IMR-90 (cell line): ENCODE results near the gene ARL6IP5. TPM values are rescaled to one million over a fixed set of nuclear protein-coding genes. Genes with fewer than 3 reads are reported as not detected.

Experiments used
- ATAC-seq: fragments of 200-7000 bp; cut with Tn5 transposase; 2 replicates; pipeline ENCODE4 v1.9.1; 2020; ENCODE audit warnings: low read depth, mild to moderate bottlenecking, moderate library complexity
- BruUV-seq: library from RNA; stranded (reverse); fragments of 400-500 nt; replicated peaks from 2 replicates; lab custom pipeline; 2021; lab: Mats Ljungman, UMichigan
- CTCF ChIA-PET: fragments of 300-600 bp; formaldehyde crosslinking; extraction: SDS; loops from one replicate; lab custom pipeline; 2021; ENCODE audit warnings: antibody characterized with exemption; lab: Yijun Ruan, JAX
- POLR2A ChIA-PET: fragments of 300-600 bp; sonication (Branson Sonifier 250); formaldehyde crosslinking; loops from one replicate; lab custom pipeline; 2022; ENCODE audit warnings: antibody characterized with exemption; ENCODE audit not compliant: unreplicated experiment; lab: Charles Lee
- DNase-seq: peaks from one replicate; pipeline ENCODE4 v3.0.0; 2013
- H2AFZ ChIP-seq: replicated peaks from 2 replicates; pipeline ENCODE3; 2013; ENCODE audit warnings: low read length, mild to moderate bottlenecking; ENCODE audit not compliant: poor library complexity
- H2AK5ac ChIP-seq: 2 replicates; pipeline ENCODE4 v1.6.1; 2013; ENCODE audit warnings: low read depth, low read length, inconsistent platforms
- H2AK9ac ChIP-seq: replicated peaks from 2 replicates; pipeline ENCODE3; 2013; ENCODE audit warnings: mild to moderate bottlenecking, low read depth, low read length, moderate library complexity; ENCODE audit not compliant: poor library complexity
- H2BK120ac ChIP-seq: 2 replicates; pipeline ENCODE4 v1.6.1; 2013; ENCODE audit warnings: low read depth, low read length, inconsistent platforms
- H2BK15ac ChIP-seq: 3 replicates; pipeline ENCODE4 v1.6.1; 2013; ENCODE audit warnings: low read depth, low read length, inconsistent platforms
- H2BK20ac ChIP-seq: 2 replicates; pipeline ENCODE4 v1.6.1; 2013; ENCODE audit warnings: low read depth, mild to moderate bottlenecking, inconsistent platforms, low read length, moderate library complexity
- H2BK5ac ChIP-seq: 2 replicates; pipeline ENCODE4 v1.6.1; 2013; ENCODE audit warnings: mild to moderate bottlenecking, low read depth, low read length, inconsistent platforms; ENCODE audit not compliant: poor library complexity, severe bottlenecking
- H3K14ac ChIP-seq: replicated peaks from 2 replicates; pipeline ENCODE4 v1.6.1; 2013; ENCODE audit warnings: low read depth, low read length, inconsistent platforms
- H3K18ac ChIP-seq: 2 replicates; pipeline ENCODE4 v1.6.1; 2013; ENCODE audit warnings: low read depth, low read length, control low read depth
- H3K23ac ChIP-seq: 2 replicates; pipeline ENCODE4 v1.6.1; 2013; ENCODE audit warnings: low read depth, low read length, inconsistent platforms
- H3K27ac ChIP-seq: 2 replicates; pipeline ENCODE4 v1.5.1; 2013; ENCODE audit warnings: mild to moderate bottlenecking, control low read depth, low read length; ENCODE audit not compliant: insufficient read depth
- H3K27me3 ChIP-seq: 2 replicates; pipeline ENCODE4 v1.6.1; 2013; ENCODE audit warnings: low read length; ENCODE audit not compliant: control insufficient read depth, insufficient read depth
- H3K36me3 ChIP-seq: 2 replicates; pipeline ENCODE4 v1.6.1; 2013; ENCODE audit warnings: low read length, mixed read lengths; ENCODE audit not compliant: control insufficient read depth, insufficient read depth
- H3K4ac ChIP-seq: 2 replicates; pipeline ENCODE4 v1.6.1; 2013; ENCODE audit warnings: low read depth, low read length, inconsistent platforms
- H3K4me1 ChIP-seq: 2 replicates; pipeline ENCODE4 v1.6.1; 2013; ENCODE audit warnings: low read length, mixed read lengths; ENCODE audit not compliant: control insufficient read depth, insufficient read depth
- H3K4me2 ChIP-seq: 2 replicates; pipeline ENCODE4 v1.6.1; 2013; ENCODE audit warnings: low read depth, mild to moderate bottlenecking, control low read depth, low read length, moderate library complexity
- H3K4me3 ChIP-seq: 2 replicates; pipeline ENCODE4 v1.5.1; 2013; ENCODE audit warnings: low read depth, mild to moderate bottlenecking, control low read depth, low read length, moderate library complexity; ENCODE audit not compliant: insufficient read depth
- H3K56ac ChIP-seq: 2 replicates; pipeline ENCODE4 v1.6.1; 2013; ENCODE audit warnings: low read length, inconsistent platforms; ENCODE audit not compliant: insufficient read depth; ENCODE audit errors: extremely low read depth
- H3K79me1 ChIP-seq, 2 experiments: 2 replicates each; pipeline ENCODE4 v1.6.1; 2013; ENCODE audit warnings: low read length in 2 of 2, inconsistent platforms in 1 of 2, low read depth in 1 of 2
- H3K9ac ChIP-seq: 2 replicates; pipeline ENCODE4 v1.6.1; 2013; ENCODE audit warnings: low read depth, low read length, control low read depth
- H3K9me1 ChIP-seq: 2 replicates; pipeline ENCODE4 v1.6.1; 2013; ENCODE audit warnings: low read length, inconsistent platforms; ENCODE audit not compliant: insufficient read depth
- H3K9me3 ChIP-seq: 2 replicates; pipeline ENCODE4 v1.6.1; 2013; ENCODE audit warnings: low read length; ENCODE audit not compliant: control insufficient read depth, insufficient read depth
- H4K20me1 ChIP-seq: 2 replicates; pipeline ENCODE4 v1.6.1; 2013; ENCODE audit warnings: low read length, inconsistent platforms; ENCODE audit not compliant: insufficient read depth
- H4K5ac ChIP-seq: 2 replicates; pipeline ENCODE4 v1.6.1; 2013; ENCODE audit warnings: mild to moderate bottlenecking, low read depth, low read length, control low read depth
- H4K8ac ChIP-seq, 2 experiments: 2 replicates each; pipeline ENCODE4 v1.6.1; 2013; ENCODE audit warnings: low read depth in 2 of 2, low read length in 2 of 2, control low read depth in 1 of 2, inconsistent platforms in 1 of 2
- H4K91ac ChIP-seq: 2 replicates; pipeline ENCODE4 v1.6.1; 2013; ENCODE audit warnings: low read depth, low read length, inconsistent platforms; ENCODE audit not compliant: insufficient read depth
- RAD21 ChIP-seq: IDR thresholded peaks from 2 replicates; pipeline ENCODE4 v1.6.1; 2012; ENCODE audit warnings: low read length, improper control_type of control experiment
- WGBS, 2 experiments: methylation state at CpG; one replicate each; pipeline versions ENCODE4 v1.1.5 to v1.1.7; 2013; ENCODE audit warnings: missing lambda C conversion rate in 2 of 2; ENCODE audit not compliant: insufficient read length in 1 of 2; ENCODE audit errors: extremely low coverage in 2 of 2; 5-methylcytosine and 5-hydroxymethylcytosine counted together
- dilution Hi-C: fragments of 300-500 bp; cut with HindIII; formaldehyde crosslinking; loops from one replicate; pipeline ENCODE4 v1.14.3; 2018; ENCODE audit warnings: low sequenced_read_pairs; ENCODE audit not compliant: unreplicated experiment
- in situ Hi-C: fragments of 300-500 bp; cut with MboI; formaldehyde crosslinking; loops from 3 replicates; pipeline ENCODE4 v1.14.3; 2019; ENCODE audit warnings: low sequenced_read_pairs, inconsistent platforms, mixed read lengths
- intact Hi-C: fragments of 100-400 bp; cut with micrococcal nuclease; formaldehyde crosslinking; loops from 2 replicates; pipeline ENCODE4 v1.10.0; 2022
- polyA plus RNA-seq, 3 experiments: library from polyadenylated mRNA; depleted of rRNA; stranded (reverse); fragments of >200 nt; gene quantifications; 2 replicates each; pipeline ENCODE4 v1.2.3, GENCODE V29; 2012; ENCODE audit warnings: low replicate concordance in 1 of 3
- total RNA-seq: library from RNA; depleted of rRNA; stranded (reverse); fragments of >200 nt; gene quantifications from 2 replicates; pipeline ENCODE4 v1.2.3, GENCODE V29; 2012
- TF ChIP-seq, protein P1 (sequence below): fragments of 150-350 bp; IDR thresholded peaks from 2 replicates; pipeline ENCODE4 v1.6.1; 2017; ENCODE audit warnings: mild to moderate bottlenecking, antibody characterized with exemption, low read length, low read depth

ARL6IP5 gene
- total and polyA plus RNA-seq, 2 of the 4 experiments (the other 2 are of a cell fraction) = 76.4 to 98.8 TPM

DNA sequence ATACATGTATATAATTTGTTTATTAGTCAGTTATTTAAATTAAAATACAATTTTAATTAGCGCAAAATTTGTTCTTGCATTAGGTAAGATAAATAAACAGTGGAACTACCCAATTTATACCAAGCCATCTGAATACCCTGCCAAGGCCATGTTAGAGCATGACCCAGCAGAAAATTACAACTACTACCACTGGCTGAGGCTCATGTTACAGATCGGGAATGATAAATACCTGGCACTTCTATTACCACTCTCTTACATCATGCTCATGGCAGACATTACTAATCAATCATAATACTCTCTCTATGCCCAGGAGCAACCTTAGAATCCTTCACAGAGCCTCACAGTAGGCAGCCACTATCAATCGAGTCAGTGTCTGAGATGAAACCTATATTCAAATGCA lies 58.9 kb downstream of the ARL6IP5 start:
- H3K56ac ChIP-seq = no peak overlapping the region
- 29% methylated on average over 1 of the region's 3 CpGs; no CpG with 5 or more reads in 1 of the 2 experiments for whole genome bisulfite sequencing, 2 experiments
- H3K4ac ChIP-seq = no peak overlapping the region
- ATAC-seq (no peak), DNase-seq (peak; percentile 18)
- H3K4me1 ChIP-seq = peaks cover 2% of the 10 kb centered on the region; the same call in 1 of the 2 replicates
- no peak overlapping the region for H3K4me3 ChIP-seq
- H2AFZ ChIP-seq = no peak overlapping the region
- no peaks in the 10 kb centered on the region for H3K79me1 ChIP-seq
- H3K27me3 ChIP-seq = peaks cover 22% of the 10 kb centered on the region
- H3K36me3 ChIP-seq = no peaks in the 10 kb centered on the region
- H2BK120ac ChIP-seq = no peak overlapping the region
- dilution Hi-C loops (no loop called here), in situ Hi-C loops (no loop called here), intact Hi-C loops (no loop called here)
- no TSS peak for BruUV-seq
- H3K18ac ChIP-seq = no peak overlapping the region
- H3K27ac ChIP-seq = no peak overlapping the region
- H3K4me2 ChIP-seq = no peak overlapping the region
- H2AK5ac ChIP-seq = no peak overlapping the region
- no peak overlapping the region for H3K9ac ChIP-seq
- H3K23ac ChIP-seq = no peak overlapping the region
- CTCF ChIA-PET = no interaction called here
- no peaks in the 10 kb centered on the region for H3K9me3 ChIP-seq
- no peak overlapping the region for H2BK20ac ChIP-seq
- H4K20me1 ChIP-seq = no peaks in the 10 kb centered on the region
- no peak overlapping the region for H3K14ac ChIP-seq
- no peak overlapping the region for H4K91ac ChIP-seq
- H2BK5ac ChIP-seq = no peak overlapping the region
- no peak overlapping the region for H2AK9ac ChIP-seq
- TF ChIP-seq, protein P1, sequence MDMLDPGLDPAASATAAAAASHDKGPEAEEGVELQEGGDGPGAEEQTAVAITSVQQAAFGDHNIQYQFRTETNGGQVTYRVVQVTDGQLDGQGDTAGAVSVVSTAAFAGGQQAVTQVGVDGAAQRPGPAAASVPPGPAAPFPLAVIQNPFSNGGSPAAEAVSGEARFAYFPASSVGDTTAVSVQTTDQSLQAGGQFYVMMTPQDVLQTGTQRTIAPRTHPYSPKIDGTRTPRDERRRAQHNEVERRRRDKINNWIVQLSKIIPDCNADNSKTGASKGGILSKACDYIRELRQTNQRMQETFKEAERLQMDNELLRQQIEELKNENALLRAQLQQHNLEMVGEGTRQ = no peak
- no peak for TF ChIP-seq RAD21
- no peaks in the 10 kb centered on the region for H3K9me1 ChIP-seq
- no peak overlapping the region for H2BK15ac ChIP-seq
- no peak overlapping the region for H4K5ac ChIP-seq
- POLR2A ChIA-PET = no interaction called here
- no peak overlapping the region for H4K8ac ChIP-seq
